Heart left ventricle (tissue), 13 donors: Measurements from ENCODE around the gene TTC39C.

Experiments used
- CTCF ChIP-seq, 12 donors: fragments of 200-600 bp; sonication (generic) in 4 of 12; IDR thresholded peaks; one replicate each; pipeline versions ENCODE4 v1.5.0 to v1.8.0; 2018 to 2022; ENCODE audit warnings: antibody characterized with exemption in 12 of 12, mild to moderate bottlenecking in 5 of 12
- POLR2A ChIP-seq, 2 donors: fragments of 450-650 bp; IDR thresholded peaks; one replicate each; pipeline ENCODE4 v1.6.1; 2017; ENCODE audit warnings: antibody characterized with exemption in 2 of 2, mild to moderate bottlenecking in 2 of 2, moderate library complexity in 2 of 2
- donor health status: ischemic (EF 13 %, LVEDD 7.1; RV severe dilation, severe dysfunction).
- donor health status: DM: no; HTN: yes; CAD: no.
- donor health status: DM: no; HTN: no; CAD: no.
- donor health status: ischemic (EF 25% LVEDD 6.9; RV normal size, moderate dysfunction).
- donor health status: ischemic (EF 25% LVEDD 5.7; RV mildly dilated, moderate dysfunction).
- donor health status: ischemic (EF 35%, LVEDD 5.7; RV mildly dilated, moderate dysfunction).
- donor health status: nonischemic (EF 11% LVEDD 7.7; RV severe dilation, severe dysfunction).
- donor health status: DM: yes; HTN: yes; CAD: no.
- donor health status: PGD.
- donor health status: ischemic (EF 29% LVEDD 5.4; RV normal size, mild dysfunction).
- donor health status: nonischemic (EF 23%, LVEDD 6.1; RV moderate dilation, normal function).

GRCh38 chr18:24181806-24182205 is 167.3 kb downstream of the TTC39C start:
- TF ChIP-seq CTCF (IDR thresholded peaks at IDR 0.05) (no peak), POLR2A (IDR thresholded peaks at IDR 0.05) (no peak)
